Measurements from ENCODE around the gene LRP3.

LRP3 gene

GRCh38 chr19:33251076-33251475, 56.9 kb downstream of the LRP3 start:
- Histone ChIP-seq H3K4me1 (ENCODE audit: control insufficient read depth, low read length) (no peaks in the 10 kb centered on the region), H3F3A (ENCODE audit: control insufficient read depth, insufficient read depth) (no peaks in the 10 kb centered on the region), H3K27ac (ENCODE audit: low read depth, low read length) (no peak overlapping the region), H3K9me3 (ENCODE audit: control insufficient read depth, insufficient read depth, low read length) (peaks cover 9% of the 10 kb centered on the region), H3K36me3 (ENCODE audit: control insufficient read depth, low read length) (no peaks in the 10 kb centered on the region), H3K4me3 (ENCODE audit: low read length) (no peak overlapping the region), H3K79me2 (ENCODE audit: control insufficient read depth, low read length) (no peaks in the 10 kb centered on the region), H4K20me1 (ENCODE audit: control insufficient read depth, insufficient read depth, low read depth, low read length) (no peaks in the 10 kb centered on the region), H3K4me2 (ENCODE audit: low read length) (no peak overlapping the region), H3K27me3 (ENCODE audit: control insufficient read depth, low read length) (no peaks in the 10 kb centered on the region), H3K9me2 (replicated peaks; ENCODE audit: control insufficient read depth, low read length) (no peaks in the 10 kb centered on the region)
- no peak for TF ChIP-seq EZH2phosphoT487 (IDR thresholded peaks at IDR 0.05; ENCODE audit: borderline replicate concordance, low read length)
- TF ChIP-seq CTCF (IDR thresholded peaks at IDR 0.05; ENCODE audit: low read depth, low read length, poor library complexity, severe bottlenecking), result no peak

- H3K4me1 ChIP-seq (ENCODE audit: control insufficient read depth, low read length), result no peaks in the 10 kb centered on the region
- peaks cover 5% of the 10 kb centered on the region; the same call in 1 of the 2 replicates for H3K9me3 ChIP-seq (ENCODE audit: control insufficient read depth, insufficient read depth, low read length)
- H3K4me2 ChIP-seq (ENCODE audit: low read length), result no peak overlapping the region
- H3K9me2 ChIP-seq (replicated peaks; ENCODE audit: control insufficient read depth, low read length), result no peaks in the 10 kb centered on the region
- H3K36me3 ChIP-seq (ENCODE audit: control insufficient read depth, low read length), result no peaks in the 10 kb centered on the region
- no peaks in the 10 kb centered on the region for H3K79me2 ChIP-seq (ENCODE audit: control insufficient read depth, low read length)
- H3F3A ChIP-seq (ENCODE audit: control insufficient read depth, insufficient read depth), result no peaks in the 10 kb centered on the region
- H3K27me3 ChIP-seq (ENCODE audit: control insufficient read depth, low read length), result no peaks in the 10 kb centered on the region
- no peak overlapping the region for H3K27ac ChIP-seq (ENCODE audit: low read depth, low read length)
- no peaks in the 10 kb centered on the region for H4K20me1 ChIP-seq (ENCODE audit: control insufficient read depth, insufficient read depth, low read depth, low read length)
- H3K4me3 ChIP-seq (ENCODE audit: low read length), result no peak overlapping the region
- TF ChIP-seq EZH2phosphoT487 (IDR thresholded peaks at IDR 0.05; ENCODE audit: borderline replicate concordance, low read length) (no peak), CTCF (IDR thresholded peaks at IDR 0.05; ENCODE audit: low read depth, low read length, poor library complexity, severe bottlenecking) (no peak)
Measured at GRCh38 chr19:33251526-33252090, 57.5 kb downstream of the LRP3 start.

GRCh38 chr19:33252418-33252962, 58.4 kb downstream of the LRP3 start:
- Histone ChIP-seq H3F3A (ENCODE audit: control insufficient read depth, insufficient read depth) (no peaks in the 10 kb centered on the region), H3K9me3 (ENCODE audit: control insufficient read depth, insufficient read depth, low read length) (peaks cover 5% of the 10 kb centered on the region; the same call in 1 of the 2 replicates), H3K9me2 (replicated peaks; ENCODE audit: control insufficient read depth, low read length) (no peaks in the 10 kb centered on the region), H3K27me3 (ENCODE audit: control insufficient read depth, low read length) (no peaks in the 10 kb centered on the region), H3K4me3 (ENCODE audit: low read length) (no peak overlapping the region), H3K79me2 (ENCODE audit: control insufficient read depth, low read length) (no peaks in the 10 kb centered on the region), H3K27ac (ENCODE audit: low read depth, low read length) (no peak overlapping the region), H3K4me1 (ENCODE audit: control insufficient read depth, low read length) (no peaks in the 10 kb centered on the region), H4K20me1 (ENCODE audit: control insufficient read depth, insufficient read depth, low read depth, low read length) (no peaks in the 10 kb centered on the region), H3K4me2 (ENCODE audit: low read length) (no peak overlapping the region), H3K36me3 (ENCODE audit: control insufficient read depth, low read length) (no peaks in the 10 kb centered on the region)
- no peak for TF ChIP-seq CTCF (IDR thresholded peaks at IDR 0.05; ENCODE audit: low read depth, low read length, poor library complexity, severe bottlenecking)
- TF ChIP-seq EZH2phosphoT487 (IDR thresholded peaks at IDR 0.05; ENCODE audit: borderline replicate concordance, low read length), result no peak

Data from DOHH2 (cell line).